Colonic mucosa (tissue), 4 donors: Measurements from ENCODE around the gene TRIM26. TPM values are rescaled to one million over a fixed set of nuclear protein-coding genes. Genes with fewer than 3 reads are reported as not detected.

ENCODE experiments used
- DNase-seq: peaks from one replicate; pipeline ENCODE4 v3.0.0-alpha.2; 2020
- H3K27ac ChIP-seq: fragments of 200-600 bp; one replicate; pipeline ENCODE4 v1.8.0; 2021
- H3K27me3 ChIP-seq: fragments of 200-600 bp; one replicate; pipeline ENCODE4 v1.8.0; 2021
- H3K36me3 ChIP-seq: fragments of 200-600 bp; one replicate; pipeline ENCODE4 v1.8.0; 2021
- H3K4me1 ChIP-seq: fragments of 200-600 bp; one replicate; pipeline ENCODE4 v1.8.0; 2021; ENCODE audit warnings: mild to moderate bottlenecking
- H3K4me3 ChIP-seq: fragments of 200-600 bp; one replicate; pipeline ENCODE4 v1.8.0; 2021
- H3K9ac ChIP-seq, 2 donors: one replicate each; pipeline ENCODE4 v1.7.0; 2013; ENCODE audit warnings: control low read depth in 2 of 2, low read depth in 2 of 2, low read length in 2 of 2
- H3K9me3 ChIP-seq: fragments of 200-600 bp; one replicate; pipeline ENCODE4 v1.8.0; 2021
- intact Hi-C: fragments of 100-400 bp; cut with DNase I; formaldehyde crosslinking; loops from one replicate; pipeline ENCODE4 v1.14.1; 2022
- total RNA-seq, 2 donors: library from RNA; stranded (reverse); fragmentation: NEBNext Ultra II Directional in 1 of 2; extraction: Animal tissue kit (Norgen Biotek cat#: 25700) in 1 of 2; gene quantifications; one replicate each; pipeline ENCODE4 v1.2.1, GENCODE V29; 2021
- TF ChIP-seq, protein P1 (sequence below): fragments of 200-600 bp; IDR thresholded peaks from one replicate; pipeline ENCODE4 v1.8.0; 2022; ENCODE audit warnings: antibody characterized with exemption, mild to moderate bottlenecking
- donor health status: healthy.
- donor health status: DM: no; HTN: no; CAD: no.
- donor health status: DM: no; HTN: no; CAD: no.

The TRIM26 gene
- total RNA-seq, 2 donors from 2014 or later: 48.2 to 53.5 TPM

DNA sequence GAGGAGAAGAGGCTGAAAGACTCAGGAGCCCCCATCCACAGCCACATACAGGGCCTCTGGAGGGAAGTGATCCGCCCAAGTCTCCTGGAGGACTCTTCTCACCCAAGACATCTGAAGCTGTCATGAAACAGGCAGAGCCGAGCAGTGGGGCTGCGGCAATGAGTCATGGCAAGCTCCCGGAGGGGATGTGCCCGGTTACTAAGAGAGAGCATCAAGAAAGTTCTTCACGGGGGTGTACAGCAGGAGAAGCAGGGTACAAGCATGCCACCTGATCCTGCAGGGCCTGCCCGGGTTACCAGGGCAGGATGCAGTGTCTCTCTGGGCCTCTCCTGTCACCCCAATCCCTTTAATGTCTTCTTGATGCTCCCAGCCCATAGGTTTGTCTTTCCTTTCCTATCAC lies 21.1 kb downstream of the TRIM26 start:
- H3K27ac ChIP-seq: no peak overlapping the region
- H3K36me3 ChIP-seq: peaks cover 7% of the 10 kb centered on the region
- no peaks in the 10 kb centered on the region for H3K27me3 ChIP-seq
- no peak overlapping the region for H3K4me3 ChIP-seq
- intact Hi-C loops: no loop called here
- DNase-seq: no peak
- TF ChIP-seq, protein P1, sequence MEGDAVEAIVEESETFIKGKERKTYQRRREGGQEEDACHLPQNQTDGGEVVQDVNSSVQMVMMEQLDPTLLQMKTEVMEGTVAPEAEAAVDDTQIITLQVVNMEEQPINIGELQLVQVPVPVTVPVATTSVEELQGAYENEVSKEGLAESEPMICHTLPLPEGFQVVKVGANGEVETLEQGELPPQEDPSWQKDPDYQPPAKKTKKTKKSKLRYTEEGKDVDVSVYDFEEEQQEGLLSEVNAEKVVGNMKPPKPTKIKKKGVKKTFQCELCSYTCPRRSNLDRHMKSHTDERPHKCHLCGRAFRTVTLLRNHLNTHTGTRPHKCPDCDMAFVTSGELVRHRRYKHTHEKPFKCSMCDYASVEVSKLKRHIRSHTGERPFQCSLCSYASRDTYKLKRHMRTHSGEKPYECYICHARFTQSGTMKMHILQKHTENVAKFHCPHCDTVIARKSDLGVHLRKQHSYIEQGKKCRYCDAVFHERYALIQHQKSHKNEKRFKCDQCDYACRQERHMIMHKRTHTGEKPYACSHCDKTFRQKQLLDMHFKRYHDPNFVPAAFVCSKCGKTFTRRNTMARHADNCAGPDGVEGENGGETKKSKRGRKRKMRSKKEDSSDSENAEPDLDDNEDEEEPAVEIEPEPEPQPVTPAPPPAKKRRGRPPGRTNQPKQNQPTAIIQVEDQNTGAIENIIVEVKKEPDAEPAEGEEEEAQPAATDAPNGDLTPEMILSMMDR: no peak
- H3K9me3 ChIP-seq: no peaks in the 10 kb centered on the region
- H3K9ac ChIP-seq: no peak overlapping the region
- H3K4me1 ChIP-seq: no peaks in the 10 kb centered on the region

GRCh38 chr6:30188541-30188940 lies 24.7 kb downstream of the TRIM26 start:
- H3K36me3 ChIP-seq: no peaks in the 10 kb centered on the region

DNA sequence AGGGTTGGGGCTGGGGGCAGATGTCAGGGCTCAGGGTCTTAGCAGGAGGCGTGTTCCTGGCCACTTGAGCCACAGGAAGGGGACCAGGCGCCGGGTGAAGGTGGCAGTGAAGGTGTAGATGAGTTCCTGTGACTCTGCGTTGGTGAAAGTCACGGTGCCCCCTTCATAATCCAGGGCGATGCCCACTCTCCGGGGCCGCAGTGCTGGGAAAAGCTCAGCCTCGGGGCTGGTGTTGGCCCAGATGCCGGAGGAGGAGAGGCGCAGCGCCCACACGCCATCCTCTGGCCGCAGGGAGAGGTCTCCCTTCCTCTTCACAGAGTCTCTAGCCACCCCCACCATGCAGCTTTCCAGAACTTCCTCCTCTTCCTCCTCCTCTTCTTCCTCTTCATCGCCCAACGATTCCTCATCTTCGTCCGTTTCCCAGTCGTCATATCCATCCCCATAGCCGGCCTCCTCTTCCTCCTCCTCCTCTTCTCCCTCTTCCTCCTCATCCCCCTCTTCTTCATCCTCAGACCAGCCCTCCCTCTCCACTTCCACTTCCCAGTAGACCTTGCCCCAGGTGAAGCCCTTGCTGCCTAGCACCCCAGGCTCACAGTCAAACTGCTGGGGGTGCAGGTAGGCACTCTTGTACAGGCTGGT lies 27.2 kb downstream of the TRIM26 start:
- no peaks in the 10 kb centered on the region for H3K4me1 ChIP-seq
- TF ChIP-seq, protein P1: no peak
- no peak for DNase-seq
- no peak overlapping the region for H3K4me3 ChIP-seq
- intact Hi-C loops: no loop called here
- no peak overlapping the region for H3K27ac ChIP-seq
- no peaks in the 10 kb centered on the region for H3K27me3 ChIP-seq
- no peaks in the 10 kb centered on the region for H3K9me3 ChIP-seq
- H3K9ac ChIP-seq: no peak overlapping the region
- no peaks in the 10 kb centered on the region for H3K36me3 ChIP-seq

More at GRCh38 chr6:30188541-30188940, 24.7 kb downstream of the TRIM26 start:
- DNase-seq: no peak
- no peaks in the 10 kb centered on the region for H3K4me1 ChIP-seq
- intact Hi-C loops: no loop called here
- H3K27me3 ChIP-seq: no peaks in the 10 kb centered on the region
- no peaks in the 10 kb centered on the region for H3K9me3 ChIP-seq
- H3K4me3 ChIP-seq: no peak overlapping the region
- H3K9ac ChIP-seq: no peak overlapping the region
- no peak overlapping the region for H3K27ac ChIP-seq
- TF ChIP-seq, protein P1: no peak

- H3K36me3 ChIP-seq: no peaks in the 10 kb centered on the region
- intact Hi-C loops: no loop called here
- no peaks in the 10 kb centered on the region for H3K27me3 ChIP-seq
- no peak overlapping the region for H3K27ac ChIP-seq
- no peak for DNase-seq
- H3K9ac ChIP-seq: no peak overlapping the region
- no peaks in the 10 kb centered on the region for H3K9me3 ChIP-seq
- H3K4me3 ChIP-seq: no peak overlapping the region
- no peaks in the 10 kb centered on the region for H3K4me1 ChIP-seq
- TF ChIP-seq, protein P1: no peak
Observed at GRCh38 chr6:30184417-30185031, 28.7 kb downstream of the TRIM26 start.

- Histone ChIP-seq H3K27me3 (no peaks in the 10 kb centered on the region), H3K4me3 (no peak overlapping the region), H3K27ac (no peak overlapping the region), H3K9me3 (no peaks in the 10 kb centered on the region), H3K9ac (no peak overlapping the region), H3K4me1 (no peaks in the 10 kb centered on the region), H3K36me3 (no peaks in the 10 kb centered on the region)
- no peak for DNase-seq
- TF ChIP-seq, protein P1: no peak
- intact Hi-C loops: no loop called here
Observed at GRCh38 chr6:30180145-30180544, 33.1 kb downstream of the TRIM26 start.
